Activated naive CD8-positive, alpha-beta T cell treated with anti-CD3 and anti-CD28 coated beads, Interleukin-2, amount 50 U/mL, for 16 hours (primary cell): Measurements from ENCODE around the gene TSR2.
"Not testable (repeated sequence)": the region's sequence is repeated elsewhere in the genome, so short reads cannot be mapped to it uniquely, and the experiment has no call there.

ENCODE experiments used
- DNase-seq: peaks from one replicate; pipeline ENCODE4 v3.0.0-alpha.2; 2020; ENCODE audit warnings: low read depth, low spot score

Gene TSR2

GRCh38 chrX:54473993-54474859, 34.0 kb downstream of the TSR2 start:
- no peak for DNase-seq

DNA sequence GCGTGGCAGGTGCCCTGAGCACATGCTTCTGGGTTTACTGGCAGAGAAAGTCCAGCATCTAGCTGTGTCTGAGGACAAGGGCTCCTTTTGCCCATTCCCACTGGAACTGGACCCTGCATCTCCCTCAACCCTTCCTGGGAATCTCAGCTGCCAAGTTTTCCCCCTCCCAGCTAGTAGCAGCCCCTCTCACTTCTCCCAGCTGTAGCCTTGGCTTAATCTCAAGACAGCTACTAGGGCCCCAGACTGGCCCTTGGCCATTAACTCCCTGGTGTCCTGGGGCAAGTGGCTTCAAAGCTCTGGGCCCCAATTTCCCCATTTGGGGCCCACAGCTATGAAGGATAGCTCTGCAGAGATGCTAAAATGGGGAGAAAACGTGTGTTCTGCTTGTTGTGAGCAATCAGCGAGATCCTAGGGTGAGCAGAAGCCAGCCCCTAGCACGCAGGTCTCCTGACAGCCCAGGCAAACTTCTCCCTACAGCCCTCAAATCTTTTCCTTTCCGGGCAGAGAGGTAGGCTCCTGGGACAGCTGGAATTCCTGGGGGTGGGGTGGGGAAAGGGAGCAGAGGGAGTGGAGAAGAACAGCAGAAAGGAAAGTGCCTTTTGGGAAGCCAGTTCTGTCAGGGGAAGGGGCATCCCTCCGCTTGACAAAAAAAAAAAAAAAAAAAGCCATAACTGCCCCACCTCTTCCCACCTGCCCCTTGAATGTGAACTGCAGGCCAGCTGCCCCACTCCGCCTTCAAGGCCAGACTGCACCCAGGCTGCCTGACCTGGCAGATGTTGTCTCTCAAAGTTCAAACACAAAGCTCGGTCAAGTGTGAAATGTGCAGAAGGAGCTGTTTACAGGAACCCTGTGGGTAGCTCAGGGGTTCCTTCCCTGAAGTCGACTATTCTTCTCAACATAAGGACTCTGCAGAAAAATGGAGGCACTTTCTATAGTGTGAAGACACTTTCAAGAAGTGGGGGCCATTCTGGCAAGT, 39.2 kb downstream of the TSR2 start:
- DNase-seq = no peak

DNA sequence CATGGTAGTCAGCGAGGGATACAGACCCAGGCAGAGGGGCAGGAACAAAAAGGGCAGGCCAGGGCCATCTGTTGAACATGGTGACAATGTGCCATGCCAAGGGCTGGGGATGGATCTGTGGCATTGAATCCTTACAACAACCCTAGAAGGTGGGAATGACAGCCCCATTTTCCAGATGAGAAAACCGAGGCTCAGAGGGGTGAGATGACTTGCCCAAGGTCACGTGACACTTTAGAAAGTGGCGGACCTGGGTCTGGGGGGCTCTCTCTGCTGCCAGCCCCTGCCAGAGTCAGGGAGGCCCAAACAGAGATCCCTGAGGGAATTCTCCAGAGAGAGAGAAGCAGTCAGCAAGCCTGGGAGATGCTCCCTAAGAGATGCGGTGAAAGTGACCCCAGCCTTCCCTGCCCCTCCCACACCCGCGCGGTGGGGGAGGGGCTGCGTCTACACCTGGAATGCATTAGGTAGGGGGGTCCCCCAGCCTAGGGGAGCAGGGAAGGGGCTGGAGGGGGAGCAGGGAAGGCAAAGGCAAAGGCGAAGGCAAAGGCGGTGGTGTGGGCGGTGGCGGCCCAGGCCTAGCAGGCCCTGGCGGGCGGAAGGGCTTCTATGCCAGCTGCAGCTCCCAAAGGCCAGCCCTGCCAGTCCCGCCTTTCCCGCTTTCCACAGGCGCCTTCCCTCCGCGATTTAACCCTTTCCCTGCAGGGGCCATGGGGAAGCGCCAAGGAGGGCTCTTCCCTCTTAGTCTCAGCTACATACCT, 42.8 kb downstream of the TSR2 start:
- no peak for DNase-seq

DNA sequence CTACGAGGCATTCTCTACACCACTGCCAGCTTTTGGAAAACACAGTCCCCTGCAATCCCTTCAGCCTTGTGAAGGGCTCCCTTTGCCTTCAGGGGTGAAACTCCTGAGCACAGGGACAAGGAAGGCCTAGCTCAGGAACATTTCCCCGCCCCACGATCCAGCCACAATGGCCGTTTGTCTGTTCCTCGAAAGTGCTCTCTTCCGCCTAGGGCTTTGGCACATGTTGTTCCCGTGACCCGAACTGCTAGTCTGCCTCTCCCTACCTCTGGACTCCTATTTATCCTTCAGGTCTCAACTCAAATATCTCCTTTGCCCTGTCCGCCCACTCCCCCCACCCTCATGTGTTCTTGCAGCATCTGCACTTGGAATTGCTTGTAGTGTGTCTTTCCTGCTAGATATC, 43.7 kb downstream of the TSR2 start:
- DNase-seq = no peak

DNA sequence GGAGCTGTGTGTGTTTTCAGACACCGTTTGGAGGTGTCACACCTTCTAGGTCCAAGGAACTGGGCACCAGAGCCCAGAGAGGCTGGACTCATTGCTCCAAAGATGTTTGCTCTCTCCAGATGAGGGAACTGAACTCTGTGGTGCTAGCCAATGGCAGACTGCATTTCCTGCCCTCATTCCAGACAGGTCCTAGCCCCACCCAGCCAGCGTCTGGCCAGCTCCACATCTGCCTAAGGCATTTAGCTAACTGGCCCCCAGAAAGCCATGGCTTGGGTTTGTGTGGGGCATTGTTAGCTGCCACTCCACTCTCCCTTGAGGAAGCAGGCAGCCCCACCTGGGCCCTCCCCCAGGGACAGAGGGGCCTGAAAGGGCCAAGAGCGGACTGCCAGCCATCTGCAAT, 44.5 kb downstream of the TSR2 start:
- DNase-seq = no peak

- DNase-seq = not testable (repeated sequence)
Observed at GRCh38 chrX:54489819-54490218, 49.6 kb downstream of the TSR2 start.

- DNase-seq = no peak
Observed at GRCh38 chrX:54492340-54492739, 52.1 kb downstream of the TSR2 start.

DNA sequence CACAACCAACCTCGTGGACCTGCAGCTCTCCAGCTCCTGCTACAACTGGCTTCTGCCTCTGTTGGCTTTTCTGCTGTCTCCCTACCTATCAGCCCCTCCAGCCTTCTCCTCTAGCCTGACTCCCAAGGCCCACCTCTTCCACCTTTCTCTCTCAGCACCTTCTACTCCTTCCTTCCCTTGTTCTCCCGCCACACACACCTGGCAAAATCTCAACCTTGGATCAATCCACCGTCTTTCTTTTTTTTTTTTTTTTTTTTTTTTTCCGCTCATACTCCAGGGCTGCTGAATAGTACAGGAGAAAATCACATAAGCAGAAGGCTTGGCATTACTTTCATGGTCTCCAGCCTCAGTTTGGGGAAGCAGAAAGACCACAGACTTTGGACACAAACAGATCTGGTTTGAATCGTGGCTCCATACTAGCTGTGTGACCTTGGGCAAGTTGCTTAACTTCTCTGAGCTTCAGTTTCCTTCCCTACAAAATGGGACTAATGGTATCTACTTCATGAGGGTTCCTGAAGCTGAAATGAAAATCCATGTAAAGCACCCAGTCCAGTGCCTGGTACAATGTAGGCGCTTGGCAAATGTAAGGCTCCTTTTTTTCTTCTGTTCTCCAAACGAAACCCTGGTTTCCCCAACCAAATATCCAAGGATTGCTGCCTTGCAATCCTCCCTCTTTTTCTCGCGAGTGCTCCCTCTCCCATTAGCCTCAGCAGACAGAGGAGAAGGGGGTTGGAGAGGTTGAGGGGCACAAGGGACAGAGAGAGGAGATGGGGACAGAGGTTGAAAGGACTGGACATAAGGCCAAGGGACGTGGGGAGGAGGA, 54.2 kb downstream of the TSR2 start:
- no peak for DNase-seq
